ENCODE measurements around the gene JADE2. TPM values are rescaled to one million over a fixed set of nuclear protein-coding genes. Genes with fewer than 3 reads are reported as not detected.

Gene JADE2
- total RNA-seq, 4 donors from 2014 or later, result 18.3 to 87.4 (median 48.2) TPM

DNA sequence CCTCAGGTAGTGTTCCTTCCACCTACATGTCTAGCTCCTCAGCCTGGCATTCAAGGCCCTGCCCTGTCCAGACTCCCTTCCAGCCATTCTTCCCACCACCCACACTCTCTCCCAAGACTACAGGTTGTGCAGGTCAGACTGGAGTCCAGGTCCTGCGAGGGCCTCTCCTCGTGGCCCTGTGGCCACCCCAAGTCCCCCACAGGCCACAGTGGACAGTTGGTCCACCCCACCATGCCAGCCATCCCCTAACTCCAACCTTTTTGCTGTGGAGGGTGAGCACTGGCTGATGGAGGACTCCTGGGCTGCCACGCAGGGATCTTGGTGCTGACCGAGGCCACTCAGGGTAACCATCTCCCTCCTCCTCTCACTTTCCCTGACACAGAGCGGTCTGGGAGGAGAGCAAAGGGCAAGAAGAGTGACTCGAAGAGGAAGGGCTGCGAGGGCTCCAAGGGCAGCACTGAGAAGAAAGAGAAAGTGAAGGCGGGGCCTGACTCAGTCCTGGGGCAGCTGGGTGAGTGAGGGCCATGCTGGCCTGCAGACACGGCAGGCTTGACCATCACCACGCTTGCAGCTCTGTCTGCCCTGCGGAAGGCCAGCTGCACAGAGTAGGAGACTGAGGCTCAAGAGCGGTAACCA is 51.0 kb downstream of the JADE2 start:
- TF ChIP-seq, protein P1, sequence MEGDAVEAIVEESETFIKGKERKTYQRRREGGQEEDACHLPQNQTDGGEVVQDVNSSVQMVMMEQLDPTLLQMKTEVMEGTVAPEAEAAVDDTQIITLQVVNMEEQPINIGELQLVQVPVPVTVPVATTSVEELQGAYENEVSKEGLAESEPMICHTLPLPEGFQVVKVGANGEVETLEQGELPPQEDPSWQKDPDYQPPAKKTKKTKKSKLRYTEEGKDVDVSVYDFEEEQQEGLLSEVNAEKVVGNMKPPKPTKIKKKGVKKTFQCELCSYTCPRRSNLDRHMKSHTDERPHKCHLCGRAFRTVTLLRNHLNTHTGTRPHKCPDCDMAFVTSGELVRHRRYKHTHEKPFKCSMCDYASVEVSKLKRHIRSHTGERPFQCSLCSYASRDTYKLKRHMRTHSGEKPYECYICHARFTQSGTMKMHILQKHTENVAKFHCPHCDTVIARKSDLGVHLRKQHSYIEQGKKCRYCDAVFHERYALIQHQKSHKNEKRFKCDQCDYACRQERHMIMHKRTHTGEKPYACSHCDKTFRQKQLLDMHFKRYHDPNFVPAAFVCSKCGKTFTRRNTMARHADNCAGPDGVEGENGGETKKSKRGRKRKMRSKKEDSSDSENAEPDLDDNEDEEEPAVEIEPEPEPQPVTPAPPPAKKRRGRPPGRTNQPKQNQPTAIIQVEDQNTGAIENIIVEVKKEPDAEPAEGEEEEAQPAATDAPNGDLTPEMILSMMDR (IDR thresholded peaks at IDR 0.05; ENCODE audit: low read depth), result no peak

DNA sequence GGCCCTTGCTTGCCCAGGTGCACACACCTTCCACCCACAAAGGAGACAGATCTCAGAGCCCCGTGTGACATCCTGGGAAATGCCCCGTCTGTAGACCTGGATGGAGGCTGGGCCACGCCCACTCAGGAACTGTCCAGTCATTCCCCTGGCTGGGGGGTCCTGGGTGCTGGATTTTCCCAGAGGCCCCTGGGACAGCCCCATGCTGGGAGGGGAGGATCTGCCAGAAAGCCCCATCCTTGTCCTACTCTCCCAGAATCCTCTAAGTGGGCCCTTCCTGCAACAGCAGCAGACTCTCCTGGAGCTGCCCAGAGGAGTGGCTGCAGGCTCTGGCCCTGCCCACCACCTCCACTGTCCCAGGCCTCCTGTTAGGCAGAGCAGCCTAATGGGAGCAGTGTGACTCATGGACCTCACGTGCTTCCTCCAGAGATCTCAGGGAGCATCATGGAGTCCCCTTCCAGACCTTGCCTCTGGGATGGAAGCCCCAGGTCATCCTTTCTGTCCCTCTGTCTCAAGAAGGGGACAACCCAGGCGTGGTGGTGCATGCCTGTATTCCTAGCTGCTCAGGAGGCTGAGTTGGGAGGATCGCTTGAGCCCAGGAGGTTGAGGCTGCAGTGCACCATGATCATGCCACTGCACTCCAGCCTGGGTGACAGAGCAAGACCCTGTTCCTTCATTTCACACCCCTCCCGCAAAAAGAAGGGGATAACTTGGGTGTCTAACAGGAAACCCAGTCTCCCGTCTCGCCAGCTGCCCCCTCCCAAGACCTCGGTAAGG is 51.7 kb downstream of the JADE2 start:
- TF ChIP-seq, protein P1 (IDR thresholded peaks at IDR 0.05; ENCODE audit: low read depth), result no peak

DNA sequence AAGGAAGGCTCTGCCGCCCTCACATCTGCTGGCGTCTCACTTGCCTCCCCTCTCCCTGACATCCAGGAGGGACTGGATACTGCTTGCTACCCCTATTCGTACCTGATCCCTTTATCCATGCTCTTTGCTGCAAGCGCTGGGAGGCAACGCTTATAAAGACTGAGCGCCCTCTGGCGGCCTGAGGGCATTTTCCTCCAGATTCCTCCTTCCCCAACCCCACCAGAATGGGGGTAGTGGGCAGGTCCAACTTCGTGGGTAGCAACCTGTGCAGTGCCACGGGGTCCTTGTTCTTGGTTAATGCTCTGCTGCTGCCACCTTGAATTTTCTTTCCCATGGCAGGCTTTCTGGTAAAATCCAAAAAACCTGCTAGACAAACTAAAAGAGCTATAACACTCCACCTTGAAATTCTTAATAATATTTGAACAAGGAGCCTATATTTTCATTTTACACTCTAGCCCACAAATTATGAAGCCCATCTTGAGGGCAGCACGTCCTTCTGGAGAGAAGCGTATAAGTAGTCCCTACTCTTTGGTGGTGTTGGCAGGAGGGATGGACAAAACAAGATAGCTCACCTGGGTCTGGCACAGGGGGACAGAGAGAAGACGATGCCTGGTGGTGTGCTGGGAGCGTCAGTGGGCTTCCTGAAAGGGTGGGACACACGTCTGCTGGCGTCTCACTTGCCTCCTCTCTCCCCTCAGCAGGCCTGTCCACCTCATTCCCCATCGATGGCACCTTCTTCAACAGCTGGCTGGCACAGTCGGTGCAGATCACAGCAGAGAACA is 52.5 kb downstream of the JADE2 start:
- TF ChIP-seq, protein P1 (IDR thresholded peaks at IDR 0.05; ENCODE audit: low read depth), result no peak

DNA sequence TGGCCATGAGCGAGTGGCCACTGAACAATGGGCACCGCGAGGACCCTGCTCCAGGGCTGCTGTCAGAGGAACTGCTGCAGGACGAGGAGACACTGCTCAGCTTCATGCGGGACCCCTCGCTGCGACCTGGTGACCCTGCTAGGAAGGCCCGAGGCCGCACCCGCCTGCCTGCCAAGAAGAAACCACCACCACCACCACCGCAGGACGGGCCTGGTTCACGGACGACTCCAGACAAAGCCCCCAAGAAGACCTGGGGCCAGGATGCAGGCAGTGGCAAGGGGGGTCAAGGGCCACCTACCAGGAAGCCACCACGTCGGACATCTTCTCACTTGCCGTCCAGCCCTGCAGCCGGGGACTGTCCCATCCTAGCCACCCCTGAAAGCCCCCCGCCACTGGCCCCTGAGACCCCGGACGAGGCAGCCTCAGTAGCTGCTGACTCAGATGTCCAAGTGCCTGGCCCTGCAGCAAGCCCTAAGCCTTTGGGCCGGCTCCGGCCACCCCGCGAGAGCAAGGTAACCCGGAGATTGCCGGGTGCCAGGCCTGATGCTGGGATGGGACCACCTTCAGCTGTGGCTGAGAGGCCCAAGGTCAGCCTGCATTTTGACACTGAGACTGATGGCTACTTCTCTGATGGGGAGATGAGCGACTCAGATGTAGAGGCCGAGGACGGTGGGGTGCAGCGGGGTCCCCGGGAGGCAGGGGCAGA is 53.3 kb downstream of the JADE2 start:
- TF ChIP-seq, protein P1 (IDR thresholded peaks at IDR 0.05; ENCODE audit: low read depth), result no peak

DNA sequence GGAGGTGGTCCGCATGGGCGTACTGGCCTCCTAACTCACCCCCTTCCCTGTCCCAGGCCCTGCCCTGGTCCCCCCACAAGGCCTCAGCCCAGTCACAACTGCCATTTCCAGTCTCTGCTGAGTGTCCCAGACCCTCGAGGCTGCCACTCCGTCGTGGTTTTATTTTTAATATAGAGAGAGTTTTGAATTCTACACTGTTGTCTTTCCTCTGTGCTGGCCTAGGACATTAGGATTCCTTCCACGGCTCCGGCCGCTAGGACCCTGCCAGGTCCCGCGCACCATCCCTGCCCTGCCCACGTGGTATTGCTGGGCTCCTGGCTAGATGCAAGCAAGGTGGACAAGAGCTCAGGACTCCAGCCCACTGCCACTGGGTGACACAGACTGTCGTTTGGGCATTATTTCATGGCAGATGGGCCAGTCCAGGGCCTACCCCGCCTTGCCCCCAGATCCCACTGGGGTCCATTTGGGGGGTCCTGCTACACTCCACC is 53.9 kb downstream of the JADE2 start:
- TF ChIP-seq, protein P1 (IDR thresholded peaks at IDR 0.05; ENCODE audit: low read depth), result no peak

DNA sequence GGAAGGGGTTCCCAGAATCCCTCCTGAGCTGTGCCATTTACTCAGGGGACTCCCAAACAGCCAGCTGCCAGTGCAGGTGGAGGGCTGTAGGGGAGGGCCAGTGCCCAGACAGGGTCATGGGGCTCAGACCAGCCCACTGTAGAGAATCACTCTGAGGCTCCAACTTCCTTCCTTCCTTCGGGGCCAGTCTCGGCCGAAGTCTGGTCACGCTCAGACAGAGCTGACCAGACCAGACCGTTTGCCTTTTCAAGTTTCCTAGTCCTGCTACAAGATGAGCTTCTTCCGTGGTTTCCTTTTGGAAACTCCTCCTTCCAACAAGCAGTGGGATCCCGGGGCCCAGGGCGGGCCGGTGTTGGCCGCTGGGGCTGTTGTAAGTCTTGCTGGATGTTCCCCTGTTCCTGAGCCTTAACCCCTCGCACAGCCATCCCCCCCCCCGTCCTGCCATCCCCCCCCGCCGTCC is 54.6 kb downstream of the JADE2 start:
- TF ChIP-seq, protein P1 (IDR thresholded peaks at IDR 0.05; ENCODE audit: low read depth), result no peak

All from subcutaneous adipose tissue (tissue), 4 donors.